WI38 (cell line): Measurements from ENCODE around the gene TMEM119.

Source experiments
- H3K4me3 ChIP-seq: 2 replicates; pipeline ENCODE4 v1.5.1; 2011; ENCODE audit warnings: low read depth, mild to moderate bottlenecking, control low read depth, low read length
- TF ChIP-seq, protein P1 (sequence below): IDR thresholded peaks from 2 replicates; pipeline ENCODE4 v1.5.1; 2012; ENCODE audit warnings: low read depth, mild to moderate bottlenecking, control low read depth, low read length

The TMEM119 gene

DNA sequence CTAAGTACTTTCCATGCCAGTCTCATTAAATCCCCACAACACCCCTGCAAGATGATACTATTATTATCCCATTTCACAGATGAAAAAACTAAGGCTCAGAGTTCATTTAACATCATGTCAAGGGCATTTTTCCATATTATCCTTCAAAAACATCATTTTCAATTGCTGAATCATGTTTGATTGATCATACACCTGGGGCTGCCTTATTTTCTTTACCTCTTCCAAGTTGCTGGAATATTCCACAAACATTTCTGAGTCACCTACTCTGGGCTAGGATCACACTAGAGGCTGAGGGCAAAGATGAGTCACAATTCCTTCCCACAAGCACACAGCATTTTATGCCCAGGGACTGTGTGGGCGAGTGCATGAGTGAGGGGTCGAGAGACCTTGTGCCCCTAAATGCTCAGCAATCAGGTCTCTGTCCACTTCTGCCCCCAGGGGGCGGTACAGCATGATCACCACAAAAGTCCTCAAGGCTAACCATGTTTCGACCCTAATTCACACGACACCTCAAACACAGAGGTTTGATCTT, 14.1 kb upstream of the TMEM119 start:
- no peak overlapping the region for H3K4me3 ChIP-seq
- TF ChIP-seq, protein P1, sequence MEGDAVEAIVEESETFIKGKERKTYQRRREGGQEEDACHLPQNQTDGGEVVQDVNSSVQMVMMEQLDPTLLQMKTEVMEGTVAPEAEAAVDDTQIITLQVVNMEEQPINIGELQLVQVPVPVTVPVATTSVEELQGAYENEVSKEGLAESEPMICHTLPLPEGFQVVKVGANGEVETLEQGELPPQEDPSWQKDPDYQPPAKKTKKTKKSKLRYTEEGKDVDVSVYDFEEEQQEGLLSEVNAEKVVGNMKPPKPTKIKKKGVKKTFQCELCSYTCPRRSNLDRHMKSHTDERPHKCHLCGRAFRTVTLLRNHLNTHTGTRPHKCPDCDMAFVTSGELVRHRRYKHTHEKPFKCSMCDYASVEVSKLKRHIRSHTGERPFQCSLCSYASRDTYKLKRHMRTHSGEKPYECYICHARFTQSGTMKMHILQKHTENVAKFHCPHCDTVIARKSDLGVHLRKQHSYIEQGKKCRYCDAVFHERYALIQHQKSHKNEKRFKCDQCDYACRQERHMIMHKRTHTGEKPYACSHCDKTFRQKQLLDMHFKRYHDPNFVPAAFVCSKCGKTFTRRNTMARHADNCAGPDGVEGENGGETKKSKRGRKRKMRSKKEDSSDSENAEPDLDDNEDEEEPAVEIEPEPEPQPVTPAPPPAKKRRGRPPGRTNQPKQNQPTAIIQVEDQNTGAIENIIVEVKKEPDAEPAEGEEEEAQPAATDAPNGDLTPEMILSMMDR: peak; percentile 39

DNA sequence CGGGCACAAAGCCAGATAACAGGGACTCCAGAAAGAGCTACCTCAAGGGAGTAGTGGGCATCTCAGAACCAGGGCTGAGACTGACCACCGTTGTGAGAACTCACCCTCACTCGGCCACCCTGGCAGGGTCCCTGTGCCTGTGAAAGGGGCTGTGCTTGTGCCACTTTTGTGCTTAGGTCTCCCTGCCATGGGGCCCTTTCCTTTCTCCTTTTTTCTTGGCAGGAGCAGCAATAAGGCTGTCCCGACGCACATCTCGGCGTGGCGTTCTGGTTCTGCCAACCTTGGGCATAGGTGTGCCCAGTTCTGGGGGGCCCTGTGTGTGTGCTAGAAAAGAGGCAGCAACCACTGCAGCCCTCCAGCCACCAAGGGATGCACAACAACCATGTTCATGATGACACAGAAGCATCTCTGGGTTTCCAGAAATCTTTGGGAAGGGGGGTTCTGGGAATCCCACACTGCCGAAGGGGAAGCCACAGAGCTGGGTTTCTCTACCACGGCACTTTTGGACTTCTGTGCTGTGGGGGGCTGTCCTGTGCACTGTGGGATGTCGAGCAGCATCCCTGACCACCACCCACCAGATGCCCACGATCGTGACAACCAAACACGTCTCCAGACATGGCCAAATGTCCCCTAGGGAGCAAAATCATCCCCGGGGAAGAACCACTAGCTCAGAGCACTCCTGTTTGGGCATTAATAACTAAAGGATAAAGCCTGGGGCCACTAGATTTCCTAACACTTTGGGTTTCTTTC, 13.1 kb upstream of the TMEM119 start:
- TF ChIP-seq, protein P1: no peak
- H3K4me3 ChIP-seq: no peak overlapping the region

DNA sequence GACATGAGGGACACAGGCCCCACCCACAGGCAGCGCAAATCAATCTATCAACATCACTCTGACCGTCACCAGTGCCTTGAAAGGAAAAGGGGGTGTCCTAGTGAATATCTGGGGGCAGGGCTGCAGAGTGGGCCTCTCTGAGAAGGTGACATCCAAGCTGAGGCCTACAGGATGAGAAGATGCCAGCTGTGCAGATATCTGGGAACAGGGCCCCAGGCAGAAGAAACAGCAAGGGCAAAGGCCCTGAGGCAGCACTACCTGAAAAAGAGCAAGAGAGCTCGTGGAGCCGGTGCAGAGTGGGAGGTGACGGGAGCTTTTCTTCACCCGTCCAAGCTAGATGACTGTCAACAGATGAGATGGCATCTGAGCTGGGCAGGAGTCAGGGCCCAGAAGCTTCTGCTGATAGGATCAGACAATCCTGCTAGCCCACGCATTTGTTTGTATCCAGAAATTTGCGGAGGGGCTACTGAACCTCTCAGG, 12.5 kb upstream of the TMEM119 start:
- TF ChIP-seq, protein P1: no peak
- H3K4me3 ChIP-seq: no peak overlapping the region

DNA sequence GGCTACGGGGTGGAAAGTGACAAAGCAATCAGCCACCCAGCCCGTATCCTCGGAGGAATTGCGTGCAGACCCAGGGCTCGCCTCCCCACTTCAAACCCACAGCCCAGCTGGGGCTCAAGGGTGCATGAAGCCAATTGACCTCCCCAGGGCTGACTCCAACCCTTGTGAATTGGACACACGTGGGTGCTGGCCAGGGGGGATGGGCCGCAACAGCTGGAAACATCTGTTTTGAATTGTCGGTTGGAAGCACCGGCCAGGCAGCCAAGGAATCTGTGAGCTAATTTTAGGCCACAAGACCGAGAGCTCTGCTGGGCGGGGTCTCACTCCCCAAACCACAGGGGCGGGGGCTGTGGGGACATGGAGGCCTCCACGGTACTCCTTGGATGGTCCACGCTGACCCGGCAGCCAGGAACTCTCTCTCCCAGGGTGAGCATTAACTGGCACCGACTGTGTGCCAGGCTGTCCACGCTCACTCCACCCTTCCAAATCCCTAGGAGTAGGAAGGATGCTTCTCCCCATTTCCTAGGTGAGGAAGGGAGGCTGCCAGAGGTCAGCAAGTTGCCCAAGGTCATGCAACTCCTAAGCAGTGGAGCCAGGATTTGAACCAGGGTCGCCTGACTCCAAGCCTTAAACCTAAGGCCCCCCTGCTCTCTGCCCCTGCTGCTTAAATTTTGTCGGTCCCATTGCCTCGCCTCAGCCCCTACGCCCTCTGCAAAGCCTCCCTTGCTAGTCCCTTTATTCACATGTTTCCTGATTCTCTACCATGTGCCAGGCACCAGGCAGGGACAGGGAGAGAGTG, 11.9 kb upstream of the TMEM119 start:
- TF ChIP-seq, protein P1: no peak
- no peak overlapping the region for H3K4me3 ChIP-seq

DNA sequence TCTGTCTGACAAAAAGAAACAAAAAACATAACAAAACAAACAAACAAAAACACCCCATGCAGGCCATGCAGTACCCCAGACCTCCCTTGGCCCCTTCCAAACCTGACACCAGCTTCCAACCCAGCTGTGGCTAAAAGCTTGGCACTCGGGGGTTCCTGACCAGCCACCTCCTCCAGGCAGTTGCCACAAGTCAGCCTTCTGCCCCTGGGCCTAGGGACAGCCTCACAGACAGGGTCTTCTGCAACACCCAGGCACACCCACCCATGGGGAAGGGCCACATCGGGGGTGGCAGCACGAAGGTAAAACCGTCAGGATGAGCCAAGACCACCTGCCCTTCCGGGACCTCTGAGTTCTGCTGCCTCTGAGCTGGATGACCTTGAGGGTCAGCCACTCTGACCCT, 10.7 kb upstream of the TMEM119 start:
- no peak overlapping the region for H3K4me3 ChIP-seq
- TF ChIP-seq, protein P1: no peak

DNA sequence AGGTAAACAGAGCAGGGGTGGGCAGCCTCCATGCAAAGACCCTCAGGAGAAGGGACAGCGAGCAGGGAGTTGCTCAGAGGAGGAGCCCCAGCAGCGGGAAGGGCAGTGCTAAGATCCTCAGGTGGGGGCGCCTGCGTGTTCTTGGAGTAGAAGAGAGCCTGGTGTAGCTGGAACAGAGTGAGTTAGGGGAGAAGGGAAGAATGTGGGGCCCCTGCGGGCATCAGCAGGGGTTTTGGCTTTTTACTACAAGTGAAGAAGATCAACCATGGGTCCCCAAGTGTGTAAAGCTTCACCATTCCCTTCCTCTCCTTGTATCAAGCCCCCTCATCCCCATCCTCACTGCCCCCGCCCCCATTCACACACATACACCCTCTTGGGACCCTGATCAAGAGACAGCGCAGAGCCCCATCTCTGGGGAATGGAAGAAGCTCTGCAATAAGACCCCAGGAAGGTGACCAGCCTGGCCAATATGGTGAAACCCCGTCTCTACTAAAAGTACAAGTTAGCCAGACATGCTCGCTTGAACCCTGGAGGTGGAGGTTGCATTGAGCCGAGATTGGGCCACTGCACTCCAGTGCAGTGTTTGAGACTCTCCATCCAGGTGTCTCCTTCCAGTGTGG, 10.2 kb upstream of the TMEM119 start:
- no peak overlapping the region for H3K4me3 ChIP-seq
- TF ChIP-seq, protein P1: no peak
